Fibroblast of lung (primary cell): ENCODE results near the gene UCK1. TPM values are rescaled to one million over a fixed set of nuclear protein-coding genes. Genes with fewer than 3 reads are reported as not detected.
"Not testable (repeated sequence)": the region's sequence is repeated elsewhere in the genome, so short reads cannot be mapped to it uniquely, and the experiment has no call there.

Experiments
- DNase-seq, 2 donors: peaks; one replicate each; pipeline versions ENCODE4 v3.0.0 to v3.0.0-alpha.2; 2010; ENCODE audit warnings: low read depth in 2 of 2
- H2AFZ ChIP-seq: 2 replicates; pipeline ENCODE4 v1.5.1; 2012; ENCODE audit warnings: low read length, control low read depth, inconsistent platforms
- H3K27ac ChIP-seq: 2 replicates; pipeline ENCODE4 v1.5.1; 2011; ENCODE audit warnings: low read length, control low read depth; ENCODE audit not compliant: insufficient read depth
- H3K27me3 ChIP-seq: 2 replicates; pipeline ENCODE4 v1.5.1; 2011; ENCODE audit warnings: mild to moderate bottlenecking, low read length; ENCODE audit not compliant: control insufficient read depth, insufficient read depth
- H3K36me3 ChIP-seq: 2 replicates; pipeline ENCODE4 v1.5.1; 2011; ENCODE audit warnings: low read length; ENCODE audit not compliant: control insufficient read depth, insufficient read depth
- H3K4me1 ChIP-seq: 2 replicates; pipeline ENCODE4 v1.5.1; 2011; ENCODE audit warnings: low read length; ENCODE audit not compliant: control insufficient read depth, insufficient read depth; ENCODE audit errors: extremely low read depth
- H3K4me2 ChIP-seq: 2 replicates; pipeline ENCODE4 v1.5.1; 2011; ENCODE audit warnings: low read length, control low read depth; ENCODE audit not compliant: insufficient read depth; ENCODE audit errors: extremely low read depth
- H3K4me3 ChIP-seq, 4 experiments: fragments of 200-600 bp in 1 of 4; sonication (generic) in 1 of 4; replicated peaks in 1 of 4; 2 replicates each; pipeline ENCODE4 v1.5.1; 2011 to 2016; ENCODE audit warnings: low read length in 4 of 4, low read depth in 3 of 4, mild to moderate bottlenecking in 3 of 4, control low read depth in 2 of 4, inconsistent platforms in 1 of 4, mixed read lengths in 1 of 4; ENCODE audit not compliant: insufficient read depth in 1 of 4; ENCODE audit errors: control extremely low read depth in 1 of 4
- H3K79me2 ChIP-seq: 2 replicates; pipeline ENCODE4 v1.5.1; 2012; ENCODE audit warnings: mild to moderate bottlenecking, low read length, inconsistent platforms; ENCODE audit not compliant: control insufficient read depth, insufficient read depth
- H3K9ac ChIP-seq: 2 replicates; pipeline ENCODE4 v1.5.1; 2011; ENCODE audit warnings: mild to moderate bottlenecking, low read length, control low read depth; ENCODE audit not compliant: insufficient read depth
- H3K9me3 ChIP-seq: 2 replicates; pipeline ENCODE4 v1.5.1; 2012; ENCODE audit warnings: low read depth, low read length; ENCODE audit not compliant: control insufficient read depth, insufficient read depth
- H4K20me1 ChIP-seq: 2 replicates; pipeline ENCODE4 v1.5.1; 2011; ENCODE audit warnings: low read length; ENCODE audit not compliant: control insufficient read depth, insufficient read depth; ENCODE audit errors: extremely low read depth
- CTCF ChIP-seq, 2 donors: IDR thresholded peaks in 1 of 2; conservative IDR thresholded peaks in 1 of 2; 1 replicate in 1 of 2; 2 replicates in 1 of 2; pipeline ENCODE4 v1.5.1; 2011 to 2012; ENCODE audit warnings: low read length in 2 of 2, control low read depth in 1 of 2, inconsistent platforms in 1 of 2, low read depth in 1 of 2, mild to moderate bottlenecking in 1 of 2
- EZH2 ChIP-seq: IDR thresholded peaks from 2 replicates; pipeline ENCODE4 v1.5.1; 2012; ENCODE audit warnings: low read length, control low read depth, mild to moderate bottlenecking; ENCODE audit errors: missing control alignments
- polyA plus RNA-seq, 2 donors: library from polyadenylated mRNA; depleted of rRNA in 1 of 2; stranded (reverse) in 1 of 2; unstranded in 1 of 2; fragments of >200 nt; gene quantifications; 2 replicates each; pipeline ENCODE4 v1.2.1, GENCODE V29; 2011 to 2012; ENCODE audit warnings: missing spikeins in 1 of 2
- total RNA-seq: library from RNA; depleted of rRNA; stranded (reverse); fragments of >200 nt; gene quantifications from 2 replicates; pipeline ENCODE4 v1.2.1, GENCODE V29; 2014

UCK1 gene
- total and polyA plus RNA-seq, 2 donors (not counting 1 experiment from before 2014, with no cell fraction given) = 20.9 to 22.3 TPM

- Histone ChIP-seq H3K27ac (no peak overlapping the region), H3K4me3 (no peak overlapping the region), H3K9me3 (no peaks in the 10 kb centered on the region), H3K9ac (no peak overlapping the region), H3K79me2 (no peaks in the 10 kb centered on the region), H2AFZ (no peak overlapping the region), H3K4me2 (no peak overlapping the region), H4K20me1 (no peaks in the 10 kb centered on the region), H3K4me1 (no peaks in the 10 kb centered on the region), H3K27me3 (no peaks in the 10 kb centered on the region), H3K36me3 (peaks cover 32% of the 10 kb centered on the region)
- no peak for TF ChIP-seq CTCF (conservative IDR thresholded peaks at IDR 0.05 in 1 of 2, IDR thresholded peaks at IDR 0.05 in 1 of 2; ENCODE audit: low read depth in 1 of 2, low read length in 2 of 2)
- no peak for TF ChIP-seq EZH2
- DNase-seq = no peak
Measured at GRCh38 chr9:131516930-131517329, 14.1 kb downstream of the UCK1 start.

- Histone ChIP-seq H3K9me3 (no peaks in the 10 kb centered on the region), H3K9ac (no peak overlapping the region), H3K4me2 (no peak overlapping the region), H3K27ac (no peak overlapping the region), H3K36me3 (peaks cover 35% of the 10 kb centered on the region), H3K27me3 (no peaks in the 10 kb centered on the region), H3K79me2 (no peaks in the 10 kb centered on the region), H2AFZ (no peak overlapping the region), H4K20me1 (no peaks in the 10 kb centered on the region), H3K4me3 (no peak overlapping the region), H3K4me1 (no peaks in the 10 kb centered on the region)
- TF ChIP-seq EZH2 (no peak), CTCF (conservative IDR thresholded peaks at IDR 0.05 in 1 of 2, IDR thresholded peaks at IDR 0.05 in 1 of 2; ENCODE audit: low read depth in 1 of 2, low read length in 2 of 2) (no peak)
- DNase-seq = no peak
Measured at GRCh38 chr9:131516100-131516499, 15.0 kb downstream of the UCK1 start.

GRCh38 chr9:131515559-131516031 is 15.5 kb downstream of the UCK1 start:
- H3K27ac ChIP-seq, H3K27me3 ChIP-seq, H3K4me3 ChIP-seq, H3K9ac ChIP-seq, H3K79me2 ChIP-seq, H3K4me2 ChIP-seq, DNase-seq, H2AFZ ChIP-seq, H4K20me1 ChIP-seq, H3K9me3 ChIP-seq, H3K4me1 ChIP-seq: not testable (repeated sequence)
- H3K36me3 ChIP-seq = peaks cover 36% of the 10 kb centered on the region
